Endothelial cell of umbilical vein (primary cell): ENCODE results near the gene IL6ST. TPM values are rescaled to one million over a fixed set of nuclear protein-coding genes. Genes with fewer than 3 reads are reported as not detected.
A peak's percentile ranks its signal among the peaks of the same experiment; 100 is the strongest.
"Not testable (repeated sequence)": the region's sequence is repeated elsewhere in the genome, so short reads cannot be mapped to it uniquely, and the experiment has no call there.

Source experiments
- BruUV-seq: library from RNA; stranded (reverse); fragments of 400-500 nt; replicated peaks from 2 replicates; lab custom pipeline; 2021; lab: Mats Ljungman, UMichigan
- CTCF ChIA-PET: fragments of 300-600, 350-600 bp; sonication (Branson Sonifier 250); formaldehyde crosslinking; loops from one replicate; lab custom pipeline; 2021; ENCODE audit warnings: antibody characterized with exemption, inconsistent platforms; lab: Charles Lee
- POLR2A ChIA-PET: fragments of 300-600, 350-600 bp; sonication (Branson Sonifier 250); formaldehyde crosslinking; loops from one replicate; lab custom pipeline; 2021; ENCODE audit warnings: antibody characterized with exemption, inconsistent platforms; lab: Charles Lee
- DNase-seq: peaks from one replicate; pipeline ENCODE4 v3.0.0-alpha.2; 2011; ENCODE audit warnings: low read depth, low spot score
- FAIRE-seq: peaks from 2 replicates; lab custom pipeline; 2011; peaks lifted over from hg19 to GRCh38; lab: Jason Lieb, UNC
- H2AFZ ChIP-seq: 2 replicates; pipeline ENCODE4 v1.6.0; 2012; ENCODE audit warnings: low read depth, low read length, control low read depth, inconsistent platforms
- H3K27ac ChIP-seq: 2 replicates; pipeline ENCODE4 v1.5.1; 2011; ENCODE audit warnings: low read depth, mild to moderate bottlenecking, control low read depth, low read length, moderate library complexity; ENCODE audit not compliant: insufficient read depth
- H3K27me3 ChIP-seq, 2 experiments: 2 replicates each; pipeline versions ENCODE4 v1.6.0 to v1.6.1; 2011; ENCODE audit warnings: low read length in 2 of 2, mixed read lengths in 1 of 2; ENCODE audit not compliant: control insufficient read depth in 2 of 2, insufficient read depth in 2 of 2
- H3K36me3 ChIP-seq, 2 experiments: 2 replicates in 1 of 2; 3 replicates in 1 of 2; pipeline ENCODE4 v1.5.1; 2011; ENCODE audit warnings: low read length in 2 of 2, mild to moderate bottlenecking in 1 of 2, moderate library complexity in 1 of 2; ENCODE audit not compliant: control insufficient read depth in 2 of 2, insufficient read depth in 2 of 2; ENCODE audit errors: extremely low read depth in 1 of 2
- H3K4me1 ChIP-seq: 3 replicates; pipeline ENCODE4 v1.5.1; 2011; ENCODE audit warnings: mild to moderate bottlenecking, low read length; ENCODE audit not compliant: control insufficient read depth, insufficient read depth; ENCODE audit errors: extremely low read depth
- H3K4me2 ChIP-seq: 2 replicates; pipeline ENCODE4 v1.6.1; 2011; ENCODE audit warnings: low read length, control low read depth, mixed read lengths; ENCODE audit not compliant: insufficient read depth
- H3K4me3 ChIP-seq, 3 experiments: fragments of 200-600 bp in 1 of 3; sonication (generic), shearing (Covaris generic) in 1 of 3; replicated peaks in 1 of 3; 2 replicates each; pipeline ENCODE4 v1.5.1; 2011 to 2016; ENCODE audit warnings: control low read depth in 3 of 3, low read length in 3 of 3, mild to moderate bottlenecking in 2 of 3, inconsistent platforms in 1 of 3, low read depth in 1 of 3, moderate library complexity in 1 of 3; ENCODE audit not compliant: insufficient read depth in 1 of 3
- H3K79me2 ChIP-seq: 2 replicates; pipeline ENCODE4 v1.6.0; 2012; ENCODE audit warnings: low read length, inconsistent platforms; ENCODE audit not compliant: control insufficient read depth, insufficient read depth
- H3K9ac ChIP-seq: replicated peaks from 2 replicates; pipeline ENCODE3; 2011; ENCODE audit warnings: low read length, control low read depth; ENCODE audit not compliant: insufficient read depth; ENCODE audit errors: extremely low read depth
- H3K9me1 ChIP-seq: replicated peaks from 3 replicates; pipeline ENCODE4 v1.6.0; 2011; ENCODE audit warnings: mild to moderate bottlenecking, low read length; ENCODE audit not compliant: control insufficient read depth, insufficient read depth; ENCODE audit errors: extremely low read depth
- H3K9me3 ChIP-seq: replicated peaks from 2 replicates; pipeline ENCODE4 v1.5.1; 2012; ENCODE audit warnings: low read length, inconsistent platforms; ENCODE audit not compliant: control insufficient read depth, insufficient read depth
- H4K20me1 ChIP-seq: replicated peaks from 2 replicates; pipeline ENCODE3; 2011; ENCODE audit warnings: mild to moderate bottlenecking, low read length; ENCODE audit not compliant: control insufficient read depth, insufficient read depth; ENCODE audit errors: extremely low read depth
- FOS ChIP-seq: IDR thresholded peaks from 2 replicates; pipeline ENCODE4 v1.6.1; 2011; ENCODE audit warnings: mild to moderate bottlenecking, low read length, moderate library complexity, borderline replicate concordance; ENCODE audit not compliant: insufficient read depth
- GATA2 ChIP-seq: IDR thresholded peaks from 2 replicates; pipeline ENCODE4 v1.7.0; 2011; ENCODE audit warnings: low read depth, mild to moderate bottlenecking, moderate library complexity, mixed read lengths, low read length; ENCODE audit not compliant: insufficient read length, insufficient read depth
- JUN ChIP-seq: IDR thresholded peaks from 2 replicates; pipeline ENCODE4 v1.6.1; 2011; ENCODE audit warnings: borderline replicate concordance, low read depth; ENCODE audit not compliant: insufficient read length, insufficient read depth
- MYC ChIP-seq: IDR thresholded peaks from one replicate; pipeline ENCODE4 v1.6.1; 2011; ENCODE audit warnings: mild to moderate bottlenecking, low read depth, low read length
- POLR2A ChIP-seq: IDR thresholded peaks from 2 replicates; pipeline ENCODE4 v1.6.1; 2012; ENCODE audit warnings: low read depth, mild to moderate bottlenecking, control low read depth, low read length
- POLR2AphosphoS5 ChIP-seq: IDR thresholded peaks from 2 replicates; pipeline ENCODE4 v1.6.1; 2012; ENCODE audit warnings: low read depth, mild to moderate bottlenecking, control low read depth, low read length, moderate library complexity; ENCODE audit not compliant: insufficient read depth
- dilution Hi-C: fragments of 300-500 bp; cut with MboI; formaldehyde crosslinking; loops from one replicate; pipeline ENCODE4 v1.15.0; 2019; ENCODE audit warnings: low sequenced_read_pairs; ENCODE audit not compliant: extremely low pct_ligation_motif_present
- intact Hi-C: fragments of 100-400 bp; cut with micrococcal nuclease; formaldehyde crosslinking; loops from one replicate; pipeline ENCODE4 v1.10.0; 2022
- polyA plus RNA-seq, 4 experiments: library from polyadenylated mRNA; depleted of rRNA in 3 of 4; stranded (reverse) in 3 of 4; unstranded in 1 of 4; fragments of >200 nt; gene quantifications; 2 replicates each; pipeline versions ENCODE4 v1.2.1 to v1.2.3, GENCODE V29; 2011 to 2012; ENCODE audit warnings: missing spikeins in 1 of 4
- total RNA-seq: library from RNA; stranded (reverse); gene quantifications from 2 replicates; pipeline ENCODE4 v1.2.3, GENCODE V29; 2021
- TF ChIP-seq, protein P1 (sequence below), 2 donors: IDR thresholded peaks; 1 replicate in 1 of 2; 2 replicates in 1 of 2; pipeline ENCODE4 v1.5.1; 2011; ENCODE audit warnings: low read length in 2 of 2, mild to moderate bottlenecking in 2 of 2, moderate library complexity in 2 of 2, control low read depth in 1 of 2, inconsistent platforms in 1 of 2, low read depth in 1 of 2; ENCODE audit not compliant: insufficient read depth in 1 of 2; ENCODE audit errors: extremely low read depth in 1 of 2

IL6ST gene
- total and polyA plus RNA-seq, 2 donors (not counting 3 experiments of a cell fraction or from before 2014, with no cell fraction given): 135 to 345 TPM

DNA sequence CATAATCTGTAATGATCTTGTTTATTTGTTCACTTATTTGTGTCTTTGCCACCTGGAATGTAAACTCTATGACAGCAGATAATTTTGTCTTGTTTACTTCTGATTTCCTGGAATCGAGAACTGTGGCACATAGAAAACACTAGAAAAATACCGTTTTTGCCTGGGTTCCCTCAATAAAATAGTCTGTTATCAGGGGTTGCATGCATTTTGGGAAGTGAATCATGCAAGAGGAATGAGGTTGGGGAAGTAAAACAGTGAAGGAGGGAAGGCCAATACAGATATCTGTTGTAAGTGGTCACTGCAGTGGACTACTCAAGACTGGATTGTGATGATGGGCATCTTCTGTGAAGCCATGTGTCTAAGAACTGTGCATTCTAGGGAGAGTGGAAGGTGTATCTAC is 45.2 kb upstream of the IL6ST start:
- no peaks in the 10 kb centered on the region for H3K79me2 ChIP-seq
- dilution Hi-C loops: no loop called here
- no peaks in the 10 kb centered on the region for H3K9me1 ChIP-seq
- TF ChIP-seq JUN (peak; percentile 83), MYC (no peak), POLR2A (no peak), GATA2 (peak; percentile 77), FOS (peak; percentile 77), POLR2AphosphoS5 (peak; percentile 54)
- TF ChIP-seq, protein P1, sequence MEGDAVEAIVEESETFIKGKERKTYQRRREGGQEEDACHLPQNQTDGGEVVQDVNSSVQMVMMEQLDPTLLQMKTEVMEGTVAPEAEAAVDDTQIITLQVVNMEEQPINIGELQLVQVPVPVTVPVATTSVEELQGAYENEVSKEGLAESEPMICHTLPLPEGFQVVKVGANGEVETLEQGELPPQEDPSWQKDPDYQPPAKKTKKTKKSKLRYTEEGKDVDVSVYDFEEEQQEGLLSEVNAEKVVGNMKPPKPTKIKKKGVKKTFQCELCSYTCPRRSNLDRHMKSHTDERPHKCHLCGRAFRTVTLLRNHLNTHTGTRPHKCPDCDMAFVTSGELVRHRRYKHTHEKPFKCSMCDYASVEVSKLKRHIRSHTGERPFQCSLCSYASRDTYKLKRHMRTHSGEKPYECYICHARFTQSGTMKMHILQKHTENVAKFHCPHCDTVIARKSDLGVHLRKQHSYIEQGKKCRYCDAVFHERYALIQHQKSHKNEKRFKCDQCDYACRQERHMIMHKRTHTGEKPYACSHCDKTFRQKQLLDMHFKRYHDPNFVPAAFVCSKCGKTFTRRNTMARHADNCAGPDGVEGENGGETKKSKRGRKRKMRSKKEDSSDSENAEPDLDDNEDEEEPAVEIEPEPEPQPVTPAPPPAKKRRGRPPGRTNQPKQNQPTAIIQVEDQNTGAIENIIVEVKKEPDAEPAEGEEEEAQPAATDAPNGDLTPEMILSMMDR (IDR thresholded peaks at IDR 0.05; ENCODE audit: extremely low read depth in 1 of 2, insufficient read depth in 1 of 2, low read depth in 1 of 2, low read length in 2 of 2): no peak
- no peaks in the 10 kb centered on the region for H3K27me3 ChIP-seq
- intact Hi-C loops: loop anchor here (1.0 to 5.0 kb wide), 4 partner anchors 10 to 161 kb away; no protein-coding TSS in a partner anchor
- no peak overlapping the region for H3K9ac ChIP-seq
- H3K4me1 ChIP-seq: peaks cover 23% of the 10 kb centered on the region
- FAIRE-seq (peak; percentile 93), DNase-seq (peak; percentile 72)
- CTCF ChIA-PET: no interaction called here
- no peaks in the 10 kb centered on the region for H4K20me1 ChIP-seq
- no TSS peak for BruUV-seq
- no peaks in the 10 kb centered on the region for H3K9me3 ChIP-seq
- peak overlapping the region; percentile 58 for H3K4me2 ChIP-seq
- no peaks in the 10 kb centered on the region for H3K36me3 ChIP-seq
- H3K4me3 ChIP-seq: no peak overlapping the region
- peak overlapping the region; percentile 2 for H2AFZ ChIP-seq
- peak overlapping the region; percentile 83 for H3K27ac ChIP-seq
- POLR2A ChIA-PET: no interaction called here

DNA sequence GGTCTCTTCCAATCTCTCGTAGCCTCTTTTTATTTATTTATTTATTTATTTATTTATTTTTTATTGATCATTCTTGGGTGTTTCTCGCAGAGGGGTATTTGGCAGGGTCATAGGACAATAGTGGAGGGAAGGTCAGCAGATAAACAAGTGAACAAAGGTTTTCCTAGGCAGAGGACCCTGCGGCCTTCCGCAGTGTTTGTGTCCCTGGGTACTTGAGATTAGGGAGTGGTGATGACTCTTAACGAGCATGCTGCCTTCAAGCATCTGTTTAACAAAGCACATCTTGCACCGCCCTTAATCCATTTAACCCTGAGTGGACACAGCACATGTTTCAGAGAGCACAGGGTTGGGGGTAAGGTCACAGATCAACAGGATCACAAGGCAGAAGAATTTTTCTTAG is 43.4 kb upstream of the IL6ST start:
- POLR2A ChIA-PET, H3K27me3 ChIP-seq, FAIRE-seq, BruUV-seq, H3K4me2 ChIP-seq, H2AFZ ChIP-seq, intact Hi-C loops, H3K9me3 ChIP-seq, H3K27ac ChIP-seq, DNase-seq, dilution Hi-C loops, H3K9ac ChIP-seq, H3K4me3 ChIP-seq, H4K20me1 ChIP-seq, H3K36me3 ChIP-seq, H3K79me2 ChIP-seq, H3K9me1 ChIP-seq: not testable (repeated sequence)
- peaks cover 18% of the 10 kb centered on the region for H3K4me1 ChIP-seq
- CTCF ChIA-PET: interaction anchor here (1.2 kb wide), 1 partner anchor 55 kb away, joined by 3 read pairs; no protein-coding TSS in a partner anchor
